Measurements from ENCODE around the gene DLG2.

DLG2 gene

GRCh38 chr11:85269109-85269508, 358.0 kb downstream of the DLG2 start:
- no peak overlapping the region for H3K4me3 ChIP-seq (ENCODE audit: low read depth, low read length)
- POLR2A ChIA-PET, result no interaction called here
- TF ChIP-seq CTCF (IDR thresholded peaks at IDR 0.05; ENCODE audit: insufficient read depth, low read length, missing control alignments), result no peak
- CTCF ChIA-PET, result interaction anchor here (1.7 kb wide), 1 partner anchor 8 kb away, joined by 3 read pairs; no protein-coding TSS in a partner anchor
- DNase-seq (ENCODE audit: low read depth, low spot score), result no peak

GRCh38 chr11:85266646-85267045, 360.5 kb downstream of the DLG2 start:
- ChIA-PET CTCF (no interaction called here), POLR2A (no interaction called here)
- DNase-seq (ENCODE audit: low read depth, low spot score), result no peak
- TF ChIP-seq CTCF (IDR thresholded peaks at IDR 0.05; ENCODE audit: insufficient read depth, low read length, missing control alignments), result no peak
- H3K4me3 ChIP-seq (ENCODE audit: low read depth, low read length), result no peak overlapping the region

- H3K4me3 ChIP-seq (ENCODE audit: low read depth, low read length), result no peak overlapping the region
- CTCF ChIA-PET, result no interaction called here
- no peak for TF ChIP-seq CTCF (IDR thresholded peaks at IDR 0.05; ENCODE audit: insufficient read depth, low read length, missing control alignments)
- no peak for DNase-seq (ENCODE audit: low read depth, low spot score)
- POLR2A ChIA-PET, result no interaction called here
These were observed 363.8 kb downstream of the DLG2 start for GRCh38 chr11:85263328-85263727.

GRCh38 chr11:85257837-85258236, 369.3 kb downstream of the DLG2 start:
- TF ChIP-seq CTCF (IDR thresholded peaks at IDR 0.05; ENCODE audit: insufficient read depth, low read length, missing control alignments), result no peak
- POLR2A ChIA-PET, result no interaction called here
- no peak overlapping the region for H3K4me3 ChIP-seq (ENCODE audit: low read depth, low read length)
- DNase-seq (ENCODE audit: low read depth, low spot score), result no peak
- CTCF ChIA-PET, result no interaction called here

GRCh38 chr11:85256433-85256832, 370.7 kb downstream of the DLG2 start:
- ChIA-PET POLR2A (no interaction called here), CTCF (no interaction called here)
- no peak for TF ChIP-seq CTCF (IDR thresholded peaks at IDR 0.05; ENCODE audit: insufficient read depth, low read length, missing control alignments)
- H3K4me3 ChIP-seq (ENCODE audit: low read depth, low read length), result no peak overlapping the region
- DNase-seq (ENCODE audit: low read depth, low spot score), result no peak

- no peak overlapping the region for H3K4me3 ChIP-seq (ENCODE audit: low read depth, low read length)
- no peak for TF ChIP-seq CTCF (IDR thresholded peaks at IDR 0.05; ENCODE audit: insufficient read depth, low read length, missing control alignments)
- DNase-seq (ENCODE audit: low read depth, low spot score), result no peak
- ChIA-PET POLR2A (no interaction called here), CTCF (no interaction called here)
These were observed 377.7 kb downstream of the DLG2 start for GRCh38 chr11:85249482-85249881.
